ENCODE data around the gene EML1. TPM values are rescaled to one million over a fixed set of nuclear protein-coding genes. Genes with fewer than 3 reads are reported as not detected.

The EML1 gene
- total RNA-seq, 2 experiments from 2014 or later, result not detected

- POLR2A ChIA-PET, result no interaction called here
These were observed 85.3 kb downstream of the EML1 start for GRCh38 chr14:99878563-99878962.

GRCh38 chr14:99879401-99880295 is 86.4 kb downstream of the EML1 start:
- Histone ChIP-seq H3K9me2 (ENCODE audit: insufficient read depth, low read length) (no peaks in the 10 kb centered on the region), H4K20me1 (ENCODE audit: insufficient read depth, low read length) (no peaks in the 10 kb centered on the region), H3K79me2 (ENCODE audit: insufficient read depth, low read depth, low read length) (no peaks in the 10 kb centered on the region), H2AFZ (ENCODE audit: low read length) (no peak overlapping the region), H3K9me3 (ENCODE audit: low read length) (no peaks in the 10 kb centered on the region), H3K4me1 (ENCODE audit: insufficient read depth, low read length, poor library complexity, severe bottlenecking) (no peaks in the 10 kb centered on the region), H3K36me3 (ENCODE audit: insufficient read depth, low read length) (no peaks in the 10 kb centered on the region), H3K4me2 (ENCODE audit: low read length) (no peak overlapping the region), H3K27ac (ENCODE audit: low read depth, low read length, poor library complexity, severe bottlenecking) (no peak overlapping the region), H3K4me3 (ENCODE audit: low read depth, low read length, poor library complexity, severe bottlenecking) (no peak overlapping the region)
- TF ChIP-seq CTCF (conservative IDR thresholded peaks at IDR 0.05; ENCODE audit: low read length), result no peak
- TF ChIP-seq EZH2phosphoT487 (IDR thresholded peaks at IDR 0.05; ENCODE audit: borderline replicate concordance, low read depth, low read length), result no peak
- CTCF ChIA-PET (ENCODE audit: unreplicated experiment), result no interaction called here
- no TSS peak for BruUV-seq (replicated peaks)
- intact Hi-C loops (cut with micrococcal nuclease; ENCODE audit: unreplicated experiment), result no loop called here
- no peak for DNase-seq (ENCODE audit: low spot score)
- POLR2A ChIA-PET, result interaction anchor here (0.5 to 0.7 kb wide), 4 partner anchors 132 to 1924 kb away, joined by 3 to 4 read pairs (median 4); no protein-coding TSS in a partner anchor

More at GRCh38 chr14:99878563-99878962, 85.3 kb downstream of the EML1 start:
- no peaks in the 10 kb centered on the region for H3K9me3 ChIP-seq (ENCODE audit: low read length)
- no peaks in the 10 kb centered on the region for H3K9me2 ChIP-seq (ENCODE audit: insufficient read depth, low read length)
- no peaks in the 10 kb centered on the region for H4K20me1 ChIP-seq (ENCODE audit: insufficient read depth, low read length)
- H3K79me2 ChIP-seq (ENCODE audit: insufficient read depth, low read depth, low read length), result no peaks in the 10 kb centered on the region
- H2AFZ ChIP-seq (ENCODE audit: low read length), result no peak overlapping the region
- BruUV-seq (replicated peaks), result no TSS peak
- intact Hi-C loops (cut with micrococcal nuclease; ENCODE audit: unreplicated experiment), result no loop called here
- H3K36me3 ChIP-seq (ENCODE audit: insufficient read depth, low read length), result no peaks in the 10 kb centered on the region
- DNase-seq (ENCODE audit: low spot score), result no peak
- H3K4me1 ChIP-seq (ENCODE audit: insufficient read depth, low read length, poor library complexity, severe bottlenecking), result no peaks in the 10 kb centered on the region
- H3K4me3 ChIP-seq (ENCODE audit: low read depth, low read length, poor library complexity, severe bottlenecking), result no peak overlapping the region
- no peak overlapping the region for H3K27ac ChIP-seq (ENCODE audit: low read depth, low read length, poor library complexity, severe bottlenecking)
- H3K4me2 ChIP-seq (ENCODE audit: low read length), result no peak overlapping the region
- CTCF ChIA-PET (ENCODE audit: unreplicated experiment), result no interaction called here
- TF ChIP-seq EZH2phosphoT487 (IDR thresholded peaks at IDR 0.05; ENCODE audit: borderline replicate concordance, low read depth, low read length), result no peak
- no peak for TF ChIP-seq CTCF (conservative IDR thresholded peaks at IDR 0.05; ENCODE audit: low read length)
